HepG2 (cell line): Measurements from ENCODE around the gene IGDCC3.

Source experiments
- FOXK2 ChIP-seq: fragments of 450-650 bp; IDR thresholded peaks from 2 replicates; pipeline ENCODE4 v1.6.1; 2016
- PCBP1 ChIP-seq: fragments of 200-400 bp; formaldehyde crosslinking; IDR thresholded peaks from 2 replicates; pipeline ENCODE4 v1.6.1; 2017; ENCODE audit warnings: mild to moderate bottlenecking, low read depth, low read length, borderline replicate concordance
- SP1 ChIP-seq, 2 experiments: fragments of 450-650 bp in 1 of 2; sonication (generic) in 1 of 2; formaldehyde crosslinking in 1 of 2; IDR thresholded peaks; 2 replicates each; pipeline versions ENCODE4 v1.4.0 to v1.6.1; 2016 to 2020; ENCODE audit warnings: missing genetic modification reagents in 1 of 2
- TCF7L2 ChIP-seq: IDR thresholded peaks from 2 replicates; pipeline ENCODE4 v1.6.1; 2011; ENCODE audit warnings: mild to moderate bottlenecking, low read depth, low read length, moderate library complexity
- TGIF2 ChIP-seq: IDR thresholded peaks from 2 replicates; pipeline ENCODE4 v1.6.1; 2016; ENCODE audit warnings: control low read depth, missing compliant biosample characterization
- ZNF335 ChIP-seq: sonication (generic); formaldehyde crosslinking; IDR thresholded peaks from 2 replicates; pipeline ENCODE4 v1.4.0; 2020; ENCODE audit warnings: missing genetic modification reagents
- TF ChIP-seq, protein P1 (sequence below), 2 experiments: IDR thresholded peaks; 2 replicates each; pipeline ENCODE4 v1.6.1; 2011 to 2012; ENCODE audit warnings: low read length in 2 of 2, borderline replicate concordance in 1 of 2, low read depth in 1 of 2, mild to moderate bottlenecking in 1 of 2, moderate library complexity in 1 of 2
- TF ChIP-seq, protein P2 (sequence below): sonication (generic); formaldehyde crosslinking; IDR thresholded peaks from 2 replicates; pipeline ENCODE4 v1.5.0; 2020; ENCODE audit warnings: mild to moderate bottlenecking, missing genetic modification reagents, moderate library complexity

DNA sequence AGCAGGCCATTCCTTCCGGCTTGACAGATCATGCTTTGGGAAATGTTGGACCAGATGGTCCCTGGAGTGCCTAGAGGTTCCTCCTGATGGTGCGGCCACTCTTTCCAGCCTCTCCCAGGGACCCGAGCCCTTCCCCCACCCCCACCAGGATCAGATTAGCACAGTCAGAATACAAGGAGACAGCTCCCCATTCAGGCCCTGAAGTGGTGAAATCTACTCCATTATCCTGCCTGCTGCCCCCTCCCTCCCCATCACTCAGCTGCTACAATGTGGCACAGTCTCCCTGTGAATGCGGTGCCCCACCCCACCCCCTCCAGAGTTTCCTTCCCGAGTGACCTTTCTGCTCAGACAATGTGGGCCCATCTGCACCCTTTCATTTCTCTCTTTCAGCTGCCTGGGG is 43.9 kb downstream of the IGDCC3 start:
- no peak for TF ChIP-seq TGIF2 (CRISPR knock-in tag)
- TF ChIP-seq, protein P1, sequence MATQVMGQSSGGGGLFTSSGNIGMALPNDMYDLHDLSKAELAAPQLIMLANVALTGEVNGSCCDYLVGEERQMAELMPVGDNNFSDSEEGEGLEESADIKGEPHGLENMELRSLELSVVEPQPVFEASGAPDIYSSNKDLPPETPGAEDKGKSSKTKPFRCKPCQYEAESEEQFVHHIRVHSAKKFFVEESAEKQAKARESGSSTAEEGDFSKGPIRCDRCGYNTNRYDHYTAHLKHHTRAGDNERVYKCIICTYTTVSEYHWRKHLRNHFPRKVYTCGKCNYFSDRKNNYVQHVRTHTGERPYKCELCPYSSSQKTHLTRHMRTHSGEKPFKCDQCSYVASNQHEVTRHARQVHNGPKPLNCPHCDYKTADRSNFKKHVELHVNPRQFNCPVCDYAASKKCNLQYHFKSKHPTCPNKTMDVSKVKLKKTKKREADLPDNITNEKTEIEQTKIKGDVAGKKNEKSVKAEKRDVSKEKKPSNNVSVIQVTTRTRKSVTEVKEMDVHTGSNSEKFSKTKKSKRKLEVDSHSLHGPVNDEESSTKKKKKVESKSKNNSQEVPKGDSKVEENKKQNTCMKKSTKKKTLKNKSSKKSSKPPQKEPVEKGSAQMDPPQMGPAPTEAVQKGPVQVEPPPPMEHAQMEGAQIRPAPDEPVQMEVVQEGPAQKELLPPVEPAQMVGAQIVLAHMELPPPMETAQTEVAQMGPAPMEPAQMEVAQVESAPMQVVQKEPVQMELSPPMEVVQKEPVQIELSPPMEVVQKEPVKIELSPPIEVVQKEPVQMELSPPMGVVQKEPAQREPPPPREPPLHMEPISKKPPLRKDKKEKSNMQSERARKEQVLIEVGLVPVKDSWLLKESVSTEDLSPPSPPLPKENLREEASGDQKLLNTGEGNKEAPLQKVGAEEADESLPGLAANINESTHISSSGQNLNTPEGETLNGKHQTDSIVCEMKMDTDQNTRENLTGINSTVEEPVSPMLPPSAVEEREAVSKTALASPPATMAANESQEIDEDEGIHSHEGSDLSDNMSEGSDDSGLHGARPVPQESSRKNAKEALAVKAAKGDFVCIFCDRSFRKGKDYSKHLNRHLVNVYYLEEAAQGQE (IDR thresholded peaks at IDR 0.05; ENCODE audit: borderline replicate concordance in 1 of 2, low read depth in 1 of 2, low read length in 2 of 2): no peak
- no peak for TF ChIP-seq FOXK2
- TF ChIP-seq, protein P2, sequence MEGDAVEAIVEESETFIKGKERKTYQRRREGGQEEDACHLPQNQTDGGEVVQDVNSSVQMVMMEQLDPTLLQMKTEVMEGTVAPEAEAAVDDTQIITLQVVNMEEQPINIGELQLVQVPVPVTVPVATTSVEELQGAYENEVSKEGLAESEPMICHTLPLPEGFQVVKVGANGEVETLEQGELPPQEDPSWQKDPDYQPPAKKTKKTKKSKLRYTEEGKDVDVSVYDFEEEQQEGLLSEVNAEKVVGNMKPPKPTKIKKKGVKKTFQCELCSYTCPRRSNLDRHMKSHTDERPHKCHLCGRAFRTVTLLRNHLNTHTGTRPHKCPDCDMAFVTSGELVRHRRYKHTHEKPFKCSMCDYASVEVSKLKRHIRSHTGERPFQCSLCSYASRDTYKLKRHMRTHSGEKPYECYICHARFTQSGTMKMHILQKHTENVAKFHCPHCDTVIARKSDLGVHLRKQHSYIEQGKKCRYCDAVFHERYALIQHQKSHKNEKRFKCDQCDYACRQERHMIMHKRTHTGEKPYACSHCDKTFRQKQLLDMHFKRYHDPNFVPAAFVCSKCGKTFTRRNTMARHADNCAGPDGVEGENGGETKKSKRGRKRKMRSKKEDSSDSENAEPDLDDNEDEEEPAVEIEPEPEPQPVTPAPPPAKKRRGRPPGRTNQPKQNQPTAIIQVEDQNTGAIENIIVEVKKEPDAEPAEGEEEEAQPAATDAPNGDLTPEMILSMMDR: no peak
- no peak for TF ChIP-seq ZNF335 (CRISPR knock-in tag)
- TF ChIP-seq PCBP1: no peak
- TF ChIP-seq SP1 (IDR thresholded peaks at IDR 0.05): no peak
- TF ChIP-seq SP1 (CRISPR knock-in tag; IDR thresholded peaks at IDR 0.05): no peak
- TF ChIP-seq TCF7L2: no peak
